Heart right ventricle (tissue), 16 donors: ENCODE results near the gene PLD1. TPM values are rescaled to one million over a fixed set of nuclear protein-coding genes. Genes with fewer than 3 reads are reported as not detected.

Source experiments
- ATAC-seq, 8 donors: fragments of 200-7000 bp; cut with Tn5 transposase; one replicate each; pipeline ENCODE4 v1.9.1; 2020; ENCODE audit warnings: mild to moderate bottlenecking in 8 of 8, moderate library complexity in 8 of 8, moderate number of reproducible peaks in 1 of 8
- DNase-seq, 2 donors: peaks; one replicate each; pipeline ENCODE4 v3.0.0-alpha.2; 2020
- H3K27ac ChIP-seq, 10 donors: fragments of 200-600 bp; sonication (generic) in 2 of 10; one replicate each; pipeline versions ENCODE4 v1.5.0 to v1.8.0; 2020 to 2022; ENCODE audit warnings: mild to moderate bottlenecking in 3 of 10
- H3K27me3 ChIP-seq, 7 donors: fragments of 200-600 bp; one replicate each; pipeline ENCODE4 v1.8.0; 2021 to 2022; ENCODE audit warnings: mild to moderate bottlenecking in 2 of 7
- H3K36me3 ChIP-seq, 9 donors: fragments of 200-600 bp; sonication (generic) in 1 of 9; one replicate each; pipeline versions ENCODE4 v1.5.0 to v1.8.0; 2020 to 2022; ENCODE audit warnings: mild to moderate bottlenecking in 2 of 9
- H3K4me1 ChIP-seq, 9 donors: fragments of 200-600 bp; sonication (generic) in 1 of 9; one replicate each; pipeline versions ENCODE4 v1.5.0 to v1.8.0; 2020 to 2022; ENCODE audit warnings: mild to moderate bottlenecking in 4 of 9
- H3K4me3 ChIP-seq, 10 donors: fragments of 200-600 bp; sonication (generic) in 2 of 10; one replicate each; pipeline versions ENCODE4 v1.5.0 to v1.8.0; 2020 to 2022; ENCODE audit warnings: mild to moderate bottlenecking in 7 of 10, moderate library complexity in 2 of 10
- H3K9me3 ChIP-seq, 11 donors: fragments of 200-600 bp in 10 of 11; sonication (generic) in 2 of 11; one replicate each; pipeline versions ENCODE4 v1.5.0 to v1.8.0; 2013 to 2022; ENCODE audit warnings: mild to moderate bottlenecking in 2 of 11, control low read depth in 1 of 11, moderate library complexity in 1 of 11
- WGBS, 2 donors: extraction: QIAGEN DNeasy Blood & Tissue Kit; methylation state at CpG; one replicate each; pipeline ENCODE4 v1.1.7; 2013; ENCODE audit warnings: inconsistent platforms in 1 of 2; 5-methylcytosine and 5-hydroxymethylcytosine counted together
- intact Hi-C, 10 donors: fragments of 100-400 bp; cut with DNase I; formaldehyde crosslinking; loops; one replicate each; pipeline versions ENCODE4 v1.11.1 to v1.14.2; 2022
- polyA plus RNA-seq, 2 donors: library from polyadenylated mRNA; stranded (reverse); fragments of 200-250 nt; gene quantifications; one replicate each; pipeline ENCODE4 v1.2.3, GENCODE V29; 2013
- total RNA-seq, 10 donors: library from RNA; stranded (reverse); fragmentation: NEBNext Ultra II Directional in 3 of 10; extraction: Animal tissue kit (Norgen Biotek cat#: 25700) in 3 of 10; gene quantifications; one replicate each; pipeline versions ENCODE4 v1.2.1 to v1.2.4, GENCODE V29; 2021 to 2023
- TF ChIP-seq, protein P1 (sequence below), 9 donors: fragments of 200-600 bp; sonication (generic) in 2 of 9; IDR thresholded peaks; one replicate each; pipeline versions ENCODE4 v1.5.0 to v1.8.0; 2021 to 2022; ENCODE audit warnings: antibody characterized with exemption in 9 of 9, mild to moderate bottlenecking in 5 of 9, moderate library complexity in 1 of 9
- donor health status: Arrhythmogenic right ventricular cardiomyopathy.
- donor health status: ischemic (EF 13 %, LVEDD 7.1; RV severe dilation, severe dysfunction).
- donor health status: healthy with polysubstance abuse.
- donor health status: DM: no; HTN: yes; CAD: no.
- donor health status: DM: no; HTN: no; CAD: no.
- donor health status: ischemic (EF 25% LVEDD 6.9; RV normal size, moderate dysfunction).
- donor health status: ischemic (EF 25% LVEDD 5.7; RV mildly dilated, moderate dysfunction).
- donor health status: healthy.
- donor health status: DM: yes; HTN: yes; CAD: no.
- donor health status: Ischemic cardiomyopathy.
- donor health status: ischemic (EF 35%, LVEDD 5.7; RV mildly dilated, moderate dysfunction).
- donor health status: nonischemic (EF 11% LVEDD 7.7; RV severe dilation, severe dysfunction).
- donor health status: DM: yes; HTN: yes; CAD: no.
- donor health status: PGD.
- donor health status: ischemic (EF 29% LVEDD 5.4; RV normal size, mild dysfunction).
- donor health status: nonischemic (EF 23%, LVEDD 6.1; RV moderate dilation, normal function).

Gene PLD1
- total and polyA plus RNA-seq, 12 donors, result 10.5 to 83.3 (median 62.9) TPM

DNA sequence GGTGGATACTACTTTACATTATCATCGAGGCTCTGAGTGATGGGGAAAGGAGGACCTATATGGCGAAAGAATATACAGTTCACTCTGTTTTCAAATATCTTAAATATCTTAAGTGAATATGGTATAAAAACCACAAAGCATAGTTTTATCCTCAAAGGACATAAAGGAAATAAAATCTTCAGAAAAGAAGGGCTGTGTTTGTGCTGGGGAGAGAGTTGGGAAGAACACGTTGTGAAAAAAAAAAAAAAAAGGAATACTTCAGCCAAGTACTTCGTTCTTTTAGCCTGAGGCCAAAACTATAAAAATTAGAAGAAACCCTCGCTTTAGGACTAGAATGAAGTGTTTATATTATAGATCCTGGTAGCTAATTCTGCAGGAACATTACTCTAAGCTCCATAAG, 22.7 kb upstream of the PLD1 start:
- WGBS, 2 donors, result 65 to 74% methylated on average over 5 of the region's 5 CpGs
- ATAC-seq (no peak), DNase-seq (no peak)
- no peak overlapping the region for H3K4me3 ChIP-seq
- H3K9me3 ChIP-seq, result no peaks in the 10 kb centered on the region
- TF ChIP-seq, protein P1, sequence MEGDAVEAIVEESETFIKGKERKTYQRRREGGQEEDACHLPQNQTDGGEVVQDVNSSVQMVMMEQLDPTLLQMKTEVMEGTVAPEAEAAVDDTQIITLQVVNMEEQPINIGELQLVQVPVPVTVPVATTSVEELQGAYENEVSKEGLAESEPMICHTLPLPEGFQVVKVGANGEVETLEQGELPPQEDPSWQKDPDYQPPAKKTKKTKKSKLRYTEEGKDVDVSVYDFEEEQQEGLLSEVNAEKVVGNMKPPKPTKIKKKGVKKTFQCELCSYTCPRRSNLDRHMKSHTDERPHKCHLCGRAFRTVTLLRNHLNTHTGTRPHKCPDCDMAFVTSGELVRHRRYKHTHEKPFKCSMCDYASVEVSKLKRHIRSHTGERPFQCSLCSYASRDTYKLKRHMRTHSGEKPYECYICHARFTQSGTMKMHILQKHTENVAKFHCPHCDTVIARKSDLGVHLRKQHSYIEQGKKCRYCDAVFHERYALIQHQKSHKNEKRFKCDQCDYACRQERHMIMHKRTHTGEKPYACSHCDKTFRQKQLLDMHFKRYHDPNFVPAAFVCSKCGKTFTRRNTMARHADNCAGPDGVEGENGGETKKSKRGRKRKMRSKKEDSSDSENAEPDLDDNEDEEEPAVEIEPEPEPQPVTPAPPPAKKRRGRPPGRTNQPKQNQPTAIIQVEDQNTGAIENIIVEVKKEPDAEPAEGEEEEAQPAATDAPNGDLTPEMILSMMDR (IDR thresholded peaks at IDR 0.05), result no peak
- intact Hi-C loops, result loop anchor here in 4 of 10 donors (2.0 to 10.0 kb wide), 10 partner anchors 22 to 502 kb away; partner anchors contain the start of genes FNDC3B (in 1 of the 4) and PLD1 (in 1 of the 4)
- peaks cover 6 to 85% (median 56%) of the 10 kb centered on the region in 9 donors for H3K4me1 ChIP-seq
- H3K27ac ChIP-seq, result peak overlapping the region in 8 of 10 donors; percentile 5 to 81 (median 60)
- no peaks in the 10 kb centered on the region for H3K36me3 ChIP-seq
- no peaks in the 10 kb centered on the region for H3K27me3 ChIP-seq

DNA sequence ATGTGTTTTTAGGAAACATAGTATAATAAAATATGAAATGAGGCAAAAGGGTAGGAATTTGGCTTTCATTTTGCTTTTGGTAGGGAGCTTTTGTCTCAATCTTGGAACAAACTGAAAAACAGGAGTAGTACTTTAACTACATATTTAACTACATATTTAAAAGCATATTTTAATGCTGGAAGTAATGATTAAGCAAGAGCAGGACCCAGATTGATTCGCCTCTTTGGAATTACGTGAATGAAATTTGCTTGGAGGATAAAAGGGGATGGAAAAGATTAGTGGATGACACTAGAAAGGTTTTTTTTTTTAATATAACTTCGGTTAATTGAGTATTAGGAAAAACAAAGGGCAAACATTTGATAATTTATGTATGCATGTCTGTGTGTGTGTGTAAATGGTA, 21.7 kb upstream of the PLD1 start:
- TF ChIP-seq, protein P1 (IDR thresholded peaks at IDR 0.05), result no peak
- intact Hi-C loops, result loop anchor here in 4 of 10 donors (2.0 to 10.0 kb wide), 10 partner anchors 21 to 503 kb away; partner anchors contain the start of genes FNDC3B (in 1 of the 4) and PLD1 (in 1 of the 4)
- peaks cover 3 to 74% (median 47%) of the 10 kb centered on the region in 9 donors for H3K4me1 ChIP-seq
- 83 to 88% methylated on average over 3 of the region's 3 CpGs for WGBS, 2 donors
- H3K27ac ChIP-seq, result peak overlapping the region in 4 of 10 donors; percentile 59 to 81 (median 63)
- no peak overlapping the region for H3K4me3 ChIP-seq
- H3K9me3 ChIP-seq, result no peaks in the 10 kb centered on the region
- no peak for DNase-seq
- H3K27me3 ChIP-seq, result no peaks in the 10 kb centered on the region
- no peak for ATAC-seq
- no peaks in the 10 kb centered on the region for H3K36me3 ChIP-seq

DNA sequence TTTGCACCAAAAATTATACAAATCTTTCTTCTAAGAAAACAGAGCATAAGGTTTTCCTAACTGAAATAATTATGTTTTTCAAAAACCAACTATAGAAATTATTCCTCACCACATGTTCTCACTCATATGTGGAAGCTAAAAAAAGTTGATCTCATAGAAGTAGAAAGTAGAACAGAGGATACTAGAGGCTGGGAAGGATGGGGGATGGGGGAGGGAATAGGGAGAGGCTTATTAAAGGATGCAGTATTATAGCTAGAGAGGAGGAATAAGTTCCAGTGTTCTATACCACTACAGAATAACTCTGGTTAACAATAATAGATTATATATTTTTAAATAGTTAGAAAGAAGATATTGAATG, 20.2 kb upstream of the PLD1 start:
- ATAC-seq (no peak), DNase-seq (no peak)
- H3K4me1 ChIP-seq, result peaks cover 3 to 65% (median 40%) of the 10 kb centered on the region in 9 donors
- H3K27ac ChIP-seq, result peak overlapping the region in 9 of 10 donors; percentile 28 to 81 (median 64)
- H3K9me3 ChIP-seq, result no peaks in the 10 kb centered on the region
- intact Hi-C loops, result loop anchor here in 4 of 10 donors (5.0 to 10.0 kb wide), 8 partner anchors 56 to 504 kb away; partner anchors contain the start of gene FNDC3B (in 1 of the 4)
- H3K4me3 ChIP-seq, result no peak overlapping the region
- H3K27me3 ChIP-seq, result no peaks in the 10 kb centered on the region
- H3K36me3 ChIP-seq, result no peaks in the 10 kb centered on the region
- TF ChIP-seq, protein P1 (IDR thresholded peaks at IDR 0.05), result no peak

GRCh38 chr3:171829841-171830517, 19.7 kb upstream of the PLD1 start:
- Histone ChIP-seq H3K4me1 (peaks cover 3 to 65% (median 40%) of the 10 kb centered on the region in 9 donors), H3K36me3 (no peaks in the 10 kb centered on the region), H3K4me3 (no peak overlapping the region), H3K9me3 (no peaks in the 10 kb centered on the region), H3K27me3 (no peaks in the 10 kb centered on the region), H3K27ac (peak overlapping the region; percentile 28 to 81 (median 60))
- TF ChIP-seq, protein P1 (IDR thresholded peaks at IDR 0.05), result peak; percentile 44 to 81 (median 70)
- intact Hi-C loops, result loop anchor here in 6 of 10 donors (5.0 to 10.0 kb wide), 10 partner anchors 55 to 505 kb away; partner anchors contain the start of gene FNDC3B (in 1 of the 6)
- ATAC-seq, result peak; percentile 86 to 95 (median 93)
- peak; percentile 81 to 87 for DNase-seq
- WGBS, 2 donors, result 13 to 17% methylated on average over 6 of the region's 6 CpGs
